ENCODE results near the gene RNF220. TPM values are rescaled to one million over a fixed set of nuclear protein-coding genes. Genes with fewer than 3 reads are reported as not detected.

RNF220 gene
- total and polyA plus RNA-seq, 2 of the 13 experiments (the other 11 are each of a cell fraction or from before 2014, with no cell fraction given) = 48.2 to 72.1 TPM

- no peak overlapping the region for H3K4me2 ChIP-seq (ENCODE audit: low read depth, low read length)
- TF ChIP-seq ARNT2 (CRISPR knock-in tag; IDR thresholded peaks at IDR 0.05; ENCODE audit: low read depth) (no peak), ZNF383 (CRISPR knock-in tag; IDR thresholded peaks at IDR 0.05; ENCODE audit: borderline replicate concordance) (no peak), PRDM15 (CRISPR knock-in tag; IDR thresholded peaks at IDR 0.05) (no peak), ZNF670 (CRISPR knock-in tag; IDR thresholded peaks at IDR 0.05; ENCODE audit: borderline replicate concordance) (no peak), POGZ (CRISPR knock-in tag; IDR thresholded peaks at IDR 0.05) (no peak), ZMAT5 (CRISPR knock-in tag; IDR thresholded peaks at IDR 0.05; ENCODE audit: borderline replicate concordance, low read depth) (no peak), STAG1 (CRISPR knock-in tag; IDR thresholded peaks at IDR 0.05) (no peak), THYN1 (CRISPR knock-in tag; IDR thresholded peaks at IDR 0.05; ENCODE audit: borderline replicate concordance, low read depth) (no peak), BHLHE40 (IDR thresholded peaks at IDR 0.05; ENCODE audit: low read length) (no peak), PRMT3 (CRISPR knock-in tag; IDR thresholded peaks at IDR 0.05; ENCODE audit: borderline replicate concordance, low read depth) (no peak), SP140L (CRISPR knock-in tag; IDR thresholded peaks at IDR 0.05; ENCODE audit: borderline replicate concordance) (no peak)
- TF ChIP-seq, protein P1, sequence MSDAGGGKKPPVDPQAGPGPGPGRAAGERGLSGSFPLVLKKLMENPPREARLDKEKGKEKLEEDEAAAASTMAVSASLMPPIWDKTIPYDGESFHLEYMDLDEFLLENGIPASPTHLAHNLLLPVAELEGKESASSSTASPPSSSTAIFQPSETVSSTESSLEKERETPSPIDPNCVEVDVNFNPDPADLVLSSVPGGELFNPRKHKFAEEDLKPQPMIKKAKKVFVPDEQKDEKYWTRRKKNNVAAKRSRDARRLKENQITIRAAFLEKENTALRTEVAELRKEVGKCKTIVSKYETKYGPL (CRISPR knock-in tag; IDR thresholded peaks at IDR 0.05) = no peak
- WGBS (ENCODE audit: low lambda C conversion rate) = 82% methylated on average over 9 of the region's 9 CpGs
- H2AFZ ChIP-seq (ENCODE audit: low read length) = no peak overlapping the region
- peaks cover 8% of the 10 kb centered on the region for H4K20me1 ChIP-seq (ENCODE audit: insufficient read depth, low read length)
- no peak overlapping the region for H3K4me3 ChIP-seq (replicated peaks in 1 of 3; ENCODE audit: insufficient read depth in 1 of 3, low read depth in 2 of 3, low read length in 3 of 3)
- no peaks in the 10 kb centered on the region for H3K9me3 ChIP-seq (ENCODE audit: low read length)
- BruUV-seq (replicated peaks) = no TSS peak
- DNase-seq (ENCODE audit: low spot score) (no peak), ATAC-seq (no peak), FAIRE-seq (no peak)
- peaks cover 15% of the 10 kb centered on the region for H3K79me2 ChIP-seq (ENCODE audit: insufficient read depth, low read length)
- ChIA-PET CTCF (ENCODE audit: low intra/inter-chr PET ratio, low total read pairs) (no interaction called here), POLR2A (no interaction called here)
- no peak overlapping the region for H3K27ac ChIP-seq (ENCODE audit: extremely low read length, insufficient read depth, low read length)
- in situ Hi-C loops (cut with HindIII; ENCODE audit: extremely low pct_ligation_motif_present, low pct_unique_long_range_greater_than_20kb) = no loop called here
- peaks cover 0 to 16% of the 10 kb centered on the region in 2 experiments; a peak in 2 of 5 replicates for H3K27me3 ChIP-seq (ENCODE audit: control insufficient read depth in 1 of 2, insufficient read depth in 2 of 2, low read length in 2 of 2)
- H3K4me1 ChIP-seq (ENCODE audit: insufficient read depth, low read length) = peaks cover 28% of the 10 kb centered on the region
- peaks cover 5 to 19% of the 10 kb centered on the region in 2 experiments; a peak in 4 of 5 replicates for H3K36me3 ChIP-seq (replicated peaks in 1 of 2; ENCODE audit: control insufficient read depth in 1 of 2, insufficient read depth in 2 of 2, low read length in 2 of 2)
- no peak overlapping the region for H3K9ac ChIP-seq (ENCODE audit: insufficient read depth, low read depth, low read length)
- intact Hi-C loops (cut with micrococcal nuclease; ENCODE audit: unreplicated experiment) = no loop called here
Observed at GRCh38 chr1:44413740-44414139, 8.7 kb downstream of the RNF220 start.
